Bronchial epithelial cell (primary cell): ENCODE measurements around the gene WDR3. TPM values are rescaled to one million over a fixed set of nuclear protein-coding genes. Genes with fewer than 3 reads are reported as not detected.
"Not testable (repeated sequence)": the region's sequence is repeated elsewhere in the genome, so short reads cannot be mapped to it uniquely, and the experiment has no call there.

ENCODE experiments used
- DNase-seq: peaks from one replicate; pipeline ENCODE4 v3.0.0-alpha.2; 2010; ENCODE audit warnings: low read depth
- FAIRE-seq: peaks from 2 replicates; lab custom pipeline; 2011; peaks lifted over from hg19 to GRCh38; lab: Jason Lieb, UNC
- H3K27me3 ChIP-seq: 2 replicates; pipeline ENCODE4 v1.5.1; 2011; ENCODE audit warnings: low read length; ENCODE audit not compliant: control insufficient read depth, insufficient read depth
- H3K36me3 ChIP-seq: 2 replicates; pipeline ENCODE4 v1.5.1; 2011; ENCODE audit warnings: low read length; ENCODE audit not compliant: control insufficient read depth, insufficient read depth
- H3K4me3 ChIP-seq: 2 replicates; pipeline ENCODE4 v1.5.1; 2011; ENCODE audit warnings: mild to moderate bottlenecking, low read depth, low read length, control low read depth
- CTCF ChIP-seq: IDR thresholded peaks from 2 replicates; pipeline ENCODE4 v1.5.1; 2011; ENCODE audit warnings: mild to moderate bottlenecking, moderate library complexity, low read length, control low read depth, inconsistent platforms; ENCODE audit not compliant: insufficient read depth, severe bottlenecking
- total RNA-seq: library from RNA; depleted of rRNA; stranded (reverse); fragments of >200 nt; gene quantifications from 2 replicates; pipeline ENCODE4 v1.2.1, GENCODE V29; 2014

The WDR3 gene
- total RNA-seq, 1 donor from 2014 or later = 38.2 TPM

- H3K27me3 ChIP-seq = no peaks in the 10 kb centered on the region
Measured at GRCh38 chr1:117905019-117905418, 24.5 kb upstream of the WDR3 start.

GRCh38 chr1:117911051-117911450 lies 18.5 kb upstream of the WDR3 start:
- FAIRE-seq (no peak), DNase-seq (no peak)
- peaks cover 3% of the 10 kb centered on the region for H3K36me3 ChIP-seq
- no peak for TF ChIP-seq CTCF
- no peak overlapping the region for H3K4me3 ChIP-seq
- no peaks in the 10 kb centered on the region for H3K27me3 ChIP-seq

More at GRCh38 chr1:117905019-117905418, 24.5 kb upstream of the WDR3 start:
- TF ChIP-seq CTCF = no peak
- DNase-seq = no peak
- Histone ChIP-seq H3K36me3 (peaks cover 3% of the 10 kb centered on the region), H3K4me3 (no peak overlapping the region)
- no peak for FAIRE-seq

GRCh38 chr1:117919376-117919775 lies 10.2 kb upstream of the WDR3 start:
- FAIRE-seq = no peak
- no peak overlapping the region for H3K4me3 ChIP-seq
- H3K27me3 ChIP-seq = no peaks in the 10 kb centered on the region
- H3K36me3 ChIP-seq = peaks cover 1% of the 10 kb centered on the region
- TF ChIP-seq CTCF = no peak
- no peak for DNase-seq

- no peak for TF ChIP-seq CTCF
- Histone ChIP-seq H3K36me3 (no peaks in the 10 kb centered on the region), H3K27me3 (no peaks in the 10 kb centered on the region), H3K4me3 (no peak overlapping the region)
- DNase-seq (no peak), FAIRE-seq (no peak)
Measured at GRCh38 chr1:117921991-117922390, 7.5 kb upstream of the WDR3 start.

GRCh38 chr1:117922717-117923116 lies 6.8 kb upstream of the WDR3 start:
- not testable (repeated sequence) for DNase-seq, H3K36me3 ChIP-seq, H3K4me3 ChIP-seq, FAIRE-seq, H3K27me3 ChIP-seq

GRCh38 chr1:117925981-117926380 lies 3.6 kb upstream of the WDR3 start:
- Histone ChIP-seq H3K4me3 (no peak overlapping the region), H3K36me3 (no peaks in the 10 kb centered on the region), H3K27me3 (no peaks in the 10 kb centered on the region)
- no peak for TF ChIP-seq CTCF
- FAIRE-seq = no peak
- DNase-seq = no peak
